HG03108 (cell line): ENCODE data around the gene SPDYE8.
"Not testable (repeated sequence)": the region's sequence is repeated elsewhere in the genome, so short reads cannot be mapped to it uniquely, and the experiment has no call there.

ENCODE experiments used
- ATAC-seq: cut with Tn5 transposase; IDR thresholded peaks from one replicate; pipeline ENCODE4 v1.9.1; 2021; ENCODE audit warnings: moderate library complexity; ENCODE audit not compliant: unreplicated experiment

SPDYE8 gene

GRCh38 chr7:73029666-73030065, at the start of gene SPDYE8:
TSS of gene SPDYE8 (minus strand) at chr7:73029766. CDS start at chr7:73027966, 1,800 bp downstream.
- ATAC-seq, result not testable (repeated sequence)

GRCh38 chr7:73057811-73058210, 28.2 kb upstream of the SPDYE8 start, which contains the start of gene SPDYE11:
TSS of gene SPDYE11 (minus strand) at chr7:73057911. CDS start at chr7:73056111, 1,800 bp downstream.
- not testable (repeated sequence) for ATAC-seq

GRCh38 chr7:73006491-73006890, 23.1 kb downstream of the SPDYE8 start:
- not testable (repeated sequence) for ATAC-seq

DNA sequence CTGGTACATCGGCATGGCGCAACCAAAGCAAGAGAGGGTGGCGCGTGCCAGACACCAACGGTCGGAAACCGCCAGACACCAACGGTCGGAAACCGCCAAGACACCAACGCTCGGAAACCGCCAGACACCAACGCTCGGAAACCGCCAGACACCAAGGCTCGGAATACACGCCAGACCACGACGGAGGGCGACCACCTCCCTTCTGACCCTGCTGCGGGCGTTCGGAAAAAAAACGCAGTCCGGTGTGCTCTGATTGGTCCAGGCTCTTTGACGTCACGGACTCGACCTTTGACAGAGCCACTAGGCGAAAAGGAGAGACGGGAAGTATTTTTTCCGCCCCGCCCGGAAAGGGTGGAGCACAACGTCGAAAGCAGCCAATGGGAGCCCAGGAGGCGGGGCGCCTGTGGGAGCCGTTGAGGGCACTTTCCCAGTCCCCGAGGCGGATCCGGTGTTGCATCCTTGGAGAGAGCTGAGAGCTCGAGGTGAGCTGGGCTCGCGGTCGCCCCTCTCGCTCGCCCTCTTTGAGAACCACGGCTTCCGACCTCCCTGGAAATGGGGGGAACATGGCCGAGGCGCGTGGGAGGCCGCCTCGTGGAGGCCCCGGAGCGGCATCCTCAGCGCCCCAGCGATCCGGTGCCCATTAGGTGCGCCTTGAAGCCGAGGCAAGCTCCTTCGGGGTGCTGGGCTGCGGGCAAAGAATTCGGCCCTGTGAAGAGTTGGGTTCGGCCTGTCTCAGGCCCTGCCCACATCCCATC, 23.7 kb downstream of the SPDYE8 start:
- ATAC-seq, result peak; percentile 67

DNA sequence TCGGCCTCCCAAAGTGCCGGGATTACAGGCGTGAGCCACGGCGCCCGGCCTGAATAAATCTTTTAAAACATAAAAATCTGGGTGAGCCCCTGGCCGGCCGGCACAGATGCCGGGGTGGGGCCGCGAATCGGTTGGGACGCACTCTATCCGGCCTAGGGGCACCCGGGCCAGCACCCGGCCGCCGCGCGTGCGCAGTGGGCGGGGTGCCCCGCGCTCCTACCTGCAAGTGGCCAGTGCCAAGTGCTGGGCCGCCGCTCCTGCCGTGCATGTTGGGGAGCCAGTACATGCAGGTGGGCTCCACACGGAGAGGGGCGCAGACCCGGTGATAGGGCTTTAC, 24.2 kb downstream of the SPDYE8 start:
- ATAC-seq, result peak; percentile 89

DNA sequence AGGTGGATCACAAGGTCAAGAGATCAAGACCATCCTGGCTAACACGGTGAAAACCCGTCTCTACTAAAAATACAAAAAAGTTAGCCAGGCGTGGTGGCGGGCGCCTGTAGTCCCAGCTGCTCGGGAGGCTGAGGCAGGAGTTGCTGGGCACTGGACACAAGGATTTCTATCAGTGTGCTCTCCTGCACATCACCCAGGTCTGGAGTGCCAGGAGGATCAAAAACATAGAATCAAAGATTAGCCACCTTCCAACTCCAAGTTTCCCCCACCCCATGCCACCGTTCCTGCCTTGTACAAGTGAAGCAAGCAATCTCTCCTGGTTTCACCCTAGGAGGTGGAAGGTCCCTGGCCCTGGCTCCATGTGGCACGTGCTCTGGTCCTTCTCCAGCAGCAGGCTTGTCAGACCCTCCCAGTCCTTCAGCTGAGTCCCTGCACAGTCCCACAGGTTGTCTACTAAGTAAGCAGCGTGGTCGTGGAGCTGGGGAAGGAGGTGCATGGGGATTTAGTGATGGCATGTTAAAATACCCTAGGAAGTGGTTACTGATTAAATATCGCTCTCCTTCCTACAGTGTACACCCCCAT, 31.6 kb downstream of the SPDYE8 start:
- ATAC-seq, result not testable (repeated sequence)

DNA sequence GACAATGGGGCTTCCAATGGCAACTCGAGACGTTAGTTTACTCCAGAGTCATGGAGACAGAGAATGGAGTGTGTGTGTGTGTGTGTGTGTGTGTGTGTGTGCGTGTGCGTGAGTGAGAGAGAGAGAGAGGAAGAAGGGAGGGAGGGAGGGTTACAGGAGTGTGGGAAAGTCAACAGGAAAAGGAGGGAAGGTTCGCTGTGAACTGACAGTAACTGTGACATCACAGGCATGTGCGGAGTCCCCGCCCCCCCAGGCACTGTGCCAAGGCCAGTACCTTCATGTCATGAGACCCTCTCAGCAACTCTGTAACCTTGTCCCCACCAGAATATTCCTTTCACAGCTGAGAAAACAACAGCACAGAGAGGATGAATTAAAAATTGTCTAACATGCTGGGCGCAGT, 32.1 kb downstream of the SPDYE8 start:
- ATAC-seq, result not testable (repeated sequence)

- ATAC-seq, result not testable (repeated sequence)
Measured at GRCh38 chr7:72995484-72995883, 34.1 kb downstream of the SPDYE8 start.

DNA sequence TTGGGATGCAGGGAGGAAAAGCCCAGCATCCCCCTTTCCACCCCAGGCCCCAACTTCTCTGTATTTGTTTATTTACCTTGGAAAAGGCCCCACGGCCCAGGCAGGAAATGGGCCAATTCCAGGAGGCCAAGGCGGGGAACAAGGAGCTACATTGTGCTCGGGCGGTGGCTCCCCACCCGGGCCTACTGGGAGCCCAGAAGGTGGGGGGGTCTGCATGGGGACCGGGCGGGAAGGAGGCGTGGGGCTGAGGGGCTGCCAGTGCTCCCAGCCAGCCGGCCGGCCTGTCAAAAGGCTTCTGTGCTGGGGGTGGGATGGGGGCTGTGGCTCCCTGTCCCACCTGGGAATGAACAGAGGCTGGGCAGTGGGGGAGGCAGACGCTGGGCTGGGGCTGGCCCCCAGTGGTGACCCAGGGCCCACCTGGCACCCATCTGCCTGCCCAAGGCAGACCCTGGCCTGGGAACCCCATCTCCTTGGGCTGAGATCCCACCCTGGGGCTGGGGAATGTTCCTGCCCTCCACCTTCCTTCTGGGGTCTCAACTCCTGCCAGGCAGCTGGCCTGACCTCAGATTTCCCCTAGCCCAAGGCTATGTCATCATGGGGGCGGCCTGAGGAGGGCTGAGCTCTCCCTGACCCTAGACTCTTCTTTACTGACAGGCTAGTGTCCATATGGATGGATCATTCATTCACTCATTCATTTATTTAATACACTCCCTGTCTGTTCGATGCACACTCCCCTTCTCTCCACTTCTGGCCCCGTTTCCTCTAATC, 39.2 kb downstream of the SPDYE8 start:
- ATAC-seq, result not testable (repeated sequence)

DNA sequence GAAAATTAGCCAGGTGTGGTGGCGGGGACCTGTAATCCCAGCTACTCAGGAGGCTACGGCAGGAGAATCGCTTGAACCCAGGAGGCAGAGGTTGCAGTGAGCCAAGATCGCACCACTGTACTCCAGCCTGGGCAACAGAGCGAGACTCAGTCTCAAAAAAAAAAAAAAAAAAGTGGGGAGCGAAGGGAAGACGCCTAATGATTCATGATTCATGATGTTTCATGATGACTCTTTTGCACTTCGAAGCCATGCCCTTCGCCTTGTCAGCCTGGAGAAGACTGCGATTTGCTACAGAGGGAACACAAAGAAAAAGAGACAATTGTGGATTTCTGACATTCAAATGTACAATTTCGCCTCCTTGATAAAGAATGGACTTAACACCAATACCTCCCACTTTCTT, 47.5 kb downstream of the SPDYE8 start:
- ATAC-seq, result not testable (repeated sequence)

GRCh38 chr7:72980382-72980781, 49.2 kb downstream of the SPDYE8 start:
- not testable (repeated sequence) for ATAC-seq

DNA sequence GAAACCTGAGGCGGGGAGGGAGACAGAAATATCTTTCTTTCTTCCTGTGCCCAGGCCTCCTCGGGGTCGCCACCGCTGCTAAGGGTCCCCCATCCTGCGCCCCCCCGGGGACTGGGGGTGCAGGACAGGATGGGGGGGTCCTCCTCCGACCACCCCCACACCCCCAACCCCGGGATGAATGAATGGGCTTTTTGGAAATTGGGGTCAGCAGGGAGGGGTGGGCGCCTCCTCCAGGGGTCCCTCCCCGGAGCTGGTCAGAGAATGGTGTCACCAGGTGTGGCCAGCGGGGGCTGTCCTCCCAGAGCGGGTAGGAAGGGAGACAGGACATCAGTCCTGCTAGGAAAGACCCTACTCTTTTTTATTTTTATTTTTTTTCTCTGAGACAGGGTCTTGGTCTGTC, 53.1 kb downstream of the SPDYE8 start:
- not testable (repeated sequence) for ATAC-seq

- not testable (repeated sequence) for ATAC-seq
Measured at GRCh38 chr7:72975656-72976286, 53.8 kb downstream of the SPDYE8 start.

GRCh38 chr7:72974781-72975180, 54.8 kb downstream of the SPDYE8 start:
- ATAC-seq, result not testable (repeated sequence)

DNA sequence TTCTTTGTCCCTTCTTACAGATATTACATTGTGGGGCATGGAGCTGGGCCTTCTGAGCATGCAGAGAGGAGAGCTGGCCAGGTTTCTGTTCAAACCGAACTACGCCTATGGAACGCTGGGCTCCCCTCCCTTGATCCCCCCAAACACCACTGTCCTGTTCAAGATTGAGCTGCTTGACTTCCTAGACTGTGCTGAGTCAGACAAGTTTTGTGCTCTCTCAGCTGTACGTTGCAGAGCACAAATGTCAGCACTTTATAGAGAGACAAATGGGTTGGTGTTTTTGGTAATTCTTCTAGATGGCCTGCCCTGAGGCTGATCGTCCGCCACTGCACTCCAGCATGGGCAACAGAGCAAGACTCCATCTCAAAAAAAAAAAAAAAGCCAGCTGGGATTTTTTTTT, 58.1 kb downstream of the SPDYE8 start:
- ATAC-seq, result not testable (repeated sequence)
